Omental fat pad (tissue), 4 donors: ENCODE data around the gene SEMA4A. TPM values are rescaled to one million over a fixed set of nuclear protein-coding genes. Genes with fewer than 3 reads are reported as not detected.

Experiments used
- ATAC-seq: fragments of 150-250 bp; one replicate; pipeline ENCODE4 v1.9.1; 2016; ENCODE audit warnings: mild to moderate bottlenecking, moderate library complexity; ENCODE audit not compliant: low FRiP score
- DNase-seq: peaks from one replicate; pipeline ENCODE4 v3.0.0-alpha.2; 2019; ENCODE audit warnings: low spot score
- CTCF ChIP-seq, 3 donors: fragments of 450-650 bp; IDR thresholded peaks; one replicate each; pipeline ENCODE4 v1.5.1; 2016 to 2017; ENCODE audit warnings: antibody characterized with exemption in 3 of 3, mild to moderate bottlenecking in 3 of 3, moderate library complexity in 2 of 3
- total RNA-seq, 4 donors: library from RNA; depleted of rRNA; stranded (reverse); fragments of >200 nt; gene quantifications; one replicate each; pipeline ENCODE4 v1.1.0, GENCODE V29; 2016

The SEMA4A gene
- total RNA-seq, 4 donors from 2014 or later = 4.1 to 99.1 (median 24.6) TPM

GRCh38 chr1:156150333-156151011, 2.9 kb upstream of the SEMA4A start:
- TF ChIP-seq CTCF (IDR thresholded peaks at IDR 0.05) = no peak
- no peak for ATAC-seq
- no peak for DNase-seq

GRCh38 chr1:156151093-156151688, 2.2 kb upstream of the SEMA4A start:
- no peak for ATAC-seq

GRCh38 chr1:156152628-156153027, 757 bp upstream of the SEMA4A start:
- no peak for TF ChIP-seq CTCF (IDR thresholded peaks at IDR 0.05)
- no peak for DNase-seq
- peak; percentile 10 for ATAC-seq

More at GRCh38 chr1:156151093-156151688, 2.2 kb upstream of the SEMA4A start:
- no peak for TF ChIP-seq CTCF (IDR thresholded peaks at IDR 0.05)
- no peak for DNase-seq

- DNase-seq = no peak
- no peak for TF ChIP-seq CTCF (IDR thresholded peaks at IDR 0.05)
- ATAC-seq = no peak
Observed at GRCh38 chr1:156154317-156154749, 948 bp downstream of the SEMA4A start.

- DNase-seq (no peak), ATAC-seq (no peak)
- no peak for TF ChIP-seq CTCF (IDR thresholded peaks at IDR 0.05)
Observed at GRCh38 chr1:156155756-156156510, 2.5 kb downstream of the SEMA4A start.

GRCh38 chr1:156157506-156157905, 4.1 kb downstream of the SEMA4A start:
- DNase-seq = no peak
- ATAC-seq = no peak
- no peak for TF ChIP-seq CTCF (IDR thresholded peaks at IDR 0.05)
